ENCODE data around the gene TSPOAP1. TPM values are rescaled to one million over a fixed set of nuclear protein-coding genes. Genes with fewer than 3 reads are reported as not detected.

The TSPOAP1 gene
- total RNA-seq, 2 donors from 2014 or later, result 30.5 to 32.8 TPM

GRCh38 chr17:58334256-58334655, 5.7 kb upstream of the TSPOAP1 start:
- Mint-ChIP-seq H3K36me3 (ENCODE audit: low read depth) (peaks cover 24% of the 10 kb centered on the region), H3K4me1 (peaks cover 76% of the 10 kb centered on the region), H3K27ac (peak overlapping the region; percentile 100), H3K27me3 (no peaks in the 10 kb centered on the region), H3K4me3 (peak overlapping the region; percentile 100)
- H3K9me3 ChIP-seq (ENCODE audit: control insufficient read depth, low read length, poor library complexity, severe bottlenecking), result no peaks in the 10 kb centered on the region
- ATAC-seq, result no peak
- no peak for DNase-seq

GRCh38 chr17:58333736-58334207, 5.2 kb upstream of the TSPOAP1 start:
- ATAC-seq (no peak), DNase-seq (no peak)
- peaks cover 76% of the 10 kb centered on the region for H3K4me1 Mint-ChIP-seq
- no peaks in the 10 kb centered on the region for H3K27me3 Mint-ChIP-seq
- H3K27ac Mint-ChIP-seq, result peak overlapping the region; percentile 100
- H3K4me3 Mint-ChIP-seq, result peak overlapping the region; percentile 100
- no peaks in the 10 kb centered on the region for H3K9me3 ChIP-seq (ENCODE audit: control insufficient read depth, low read length, poor library complexity, severe bottlenecking)
- H3K36me3 Mint-ChIP-seq (ENCODE audit: low read depth), result peaks cover 27% of the 10 kb centered on the region

GRCh38 chr17:58332778-58333735, 4.5 kb upstream of the TSPOAP1 start:
- H3K27ac Mint-ChIP-seq, result peak overlapping the region; percentile 100
- no peaks in the 10 kb centered on the region for H3K9me3 ChIP-seq (ENCODE audit: control insufficient read depth, low read length, poor library complexity, severe bottlenecking)
- ATAC-seq (no peak), DNase-seq (no peak)
- peaks cover 27% of the 10 kb centered on the region for H3K36me3 Mint-ChIP-seq (ENCODE audit: low read depth)
- H3K27me3 Mint-ChIP-seq, result no peaks in the 10 kb centered on the region
- peaks cover 76% of the 10 kb centered on the region for H3K4me1 Mint-ChIP-seq
- H3K4me3 Mint-ChIP-seq, result peak overlapping the region; percentile 100

GRCh38 chr17:58331815-58332777, 3.5 kb upstream of the TSPOAP1 start:
- Mint-ChIP-seq H3K27ac (peak overlapping the region; percentile 100), H3K27me3 (no peaks in the 10 kb centered on the region), H3K4me3 (peak overlapping the region; percentile 100), H3K4me1 (peaks cover 75% of the 10 kb centered on the region), H3K36me3 (ENCODE audit: low read depth) (peaks cover 27% of the 10 kb centered on the region)
- DNase-seq, result peak; percentile 71 to 80 (median 77)
- peak; percentile 44 for ATAC-seq
- no peaks in the 10 kb centered on the region for H3K9me3 ChIP-seq (ENCODE audit: control insufficient read depth, low read length, poor library complexity, severe bottlenecking)

- ATAC-seq, result no peak
- Mint-ChIP-seq H3K4me1 (peaks cover 72% of the 10 kb centered on the region), H3K4me3 (peak overlapping the region; percentile 100), H3K27ac (peak overlapping the region; percentile 100), H3K36me3 (ENCODE audit: low read depth) (peaks cover 27% of the 10 kb centered on the region), H3K27me3 (no peaks in the 10 kb centered on the region)
- H3K9me3 ChIP-seq (ENCODE audit: control insufficient read depth, low read length, poor library complexity, severe bottlenecking), result no peaks in the 10 kb centered on the region
- peak in 1 of 3 donors; percentile 55 for DNase-seq
Observed at GRCh38 chr17:58330997-58331814, 2.6 kb upstream of the TSPOAP1 start.

GRCh38 chr17:58330538-58330996, 2.0 kb upstream of the TSPOAP1 start:
- peaks cover 69% of the 10 kb centered on the region for H3K4me1 Mint-ChIP-seq

GRCh38 chr17:58329810-58330537, 1.4 kb upstream of the TSPOAP1 start:
- H3K27ac Mint-ChIP-seq, result peak overlapping the region; percentile 100
- DNase-seq (no peak), ATAC-seq (peak; percentile 26)
- H3K4me1 Mint-ChIP-seq, result peaks cover 69% of the 10 kb centered on the region
- no peaks in the 10 kb centered on the region for H3K27me3 Mint-ChIP-seq
- no peaks in the 10 kb centered on the region for H3K9me3 ChIP-seq (ENCODE audit: control insufficient read depth, low read length, poor library complexity, severe bottlenecking)
- H3K36me3 Mint-ChIP-seq (ENCODE audit: low read depth), result peaks cover 27% of the 10 kb centered on the region
- peak overlapping the region; percentile 100 for H3K4me3 Mint-ChIP-seq

More at GRCh38 chr17:58330538-58330996, 2.0 kb upstream of the TSPOAP1 start:
- no peak for DNase-seq
- Mint-ChIP-seq H3K4me3 (peak overlapping the region; percentile 100), H3K27ac (peak overlapping the region; percentile 100), H3K27me3 (no peaks in the 10 kb centered on the region), H3K36me3 (ENCODE audit: low read depth) (peaks cover 27% of the 10 kb centered on the region)
- no peak for ATAC-seq
- H3K9me3 ChIP-seq (ENCODE audit: control insufficient read depth, low read length, poor library complexity, severe bottlenecking), result no peaks in the 10 kb centered on the region

- H3K36me3 Mint-ChIP-seq (ENCODE audit: low read depth), result peaks cover 27% of the 10 kb centered on the region
- ATAC-seq (peak; percentile 53), DNase-seq (peak; percentile 44 to 55 (median 50))
- H3K27ac Mint-ChIP-seq, result peak overlapping the region; percentile 100
- no peaks in the 10 kb centered on the region for H3K27me3 Mint-ChIP-seq
- H3K4me1 Mint-ChIP-seq, result peaks cover 62% of the 10 kb centered on the region
- no peaks in the 10 kb centered on the region for H3K9me3 ChIP-seq (ENCODE audit: control insufficient read depth, low read length, poor library complexity, severe bottlenecking)
- H3K4me3 Mint-ChIP-seq, result peak overlapping the region; percentile 100
Observed at GRCh38 chr17:58329035-58329809, 627 bp upstream of the TSPOAP1 start.

GRCh38 chr17:58327363-58328194, 1.0 kb downstream of the TSPOAP1 start:
- peak overlapping the region; percentile 100 for H3K27ac Mint-ChIP-seq
- H3K4me3 Mint-ChIP-seq, result peak overlapping the region; percentile 100
- H3K4me1 Mint-ChIP-seq, result peaks cover 54% of the 10 kb centered on the region
- H3K9me3 ChIP-seq (ENCODE audit: control insufficient read depth, low read length, poor library complexity, severe bottlenecking), result no peaks in the 10 kb centered on the region
- ATAC-seq (peak; percentile 40), DNase-seq (no peak)
- H3K36me3 Mint-ChIP-seq (ENCODE audit: low read depth), result peaks cover 23% of the 10 kb centered on the region
- H3K27me3 Mint-ChIP-seq, result no peaks in the 10 kb centered on the region

GRCh38 chr17:58326609-58327362, 1.8 kb downstream of the TSPOAP1 start:
- DNase-seq, result no peak
- Mint-ChIP-seq H3K27me3 (no peaks in the 10 kb centered on the region), H3K27ac (peak overlapping the region; percentile 100)

More at GRCh38 chr17:58326609-58327362, 1.8 kb downstream of the TSPOAP1 start:
- H3K4me1 Mint-ChIP-seq, result peaks cover 53% of the 10 kb centered on the region
- H3K9me3 ChIP-seq (ENCODE audit: control insufficient read depth, low read length, poor library complexity, severe bottlenecking), result no peaks in the 10 kb centered on the region
- H3K36me3 Mint-ChIP-seq (ENCODE audit: low read depth), result peaks cover 19% of the 10 kb centered on the region
- ATAC-seq, result no peak
- peak overlapping the region; percentile 80 for H3K4me3 Mint-ChIP-seq
